CD14-positive monocyte (primary cell): ENCODE data around the gene GPR161. TPM values are rescaled to one million over a fixed set of nuclear protein-coding genes. Genes with fewer than 3 reads are reported as not detected.

Experiments used
- DNase-seq, 3 donors: peaks; one replicate each; pipeline ENCODE4 v3.0.0-alpha.2; 2011 to 2022
- H2AFZ ChIP-seq: 2 replicates; pipeline ENCODE4 v1.6.0; 2012; ENCODE audit warnings: mild to moderate bottlenecking, low read depth, low read length, inconsistent platforms; ENCODE audit not compliant: insufficient read depth, poor library complexity, severe bottlenecking
- H3K27ac ChIP-seq, 2 donors: 1 replicate in 1 of 2; 2 replicates in 1 of 2; pipeline ENCODE4 v1.5.1; 2012 to 2013; ENCODE audit warnings: low read length in 2 of 2, control low read depth in 1 of 2, inconsistent platforms in 1 of 2, low read depth in 1 of 2, mild to moderate bottlenecking in 1 of 2
- H3K27me3 ChIP-seq, 2 donors: one replicate each; pipeline versions ENCODE4 v1.6.0 to v1.6.1; 2011 to 2013; ENCODE audit warnings: low read length in 2 of 2; ENCODE audit not compliant: control insufficient read depth in 2 of 2, insufficient read depth in 2 of 2
- H3K36me3 ChIP-seq, 2 donors: replicated peaks in 1 of 2; 1 replicate in 1 of 2; 2 replicates in 1 of 2; pipeline versions ENCODE4 v1.5.1 to v1.6.1; 2012 to 2013; ENCODE audit warnings: low read length in 2 of 2, control low read depth in 1 of 2, inconsistent platforms in 1 of 2, mild to moderate bottlenecking in 1 of 2; ENCODE audit not compliant: insufficient read depth in 2 of 2, control insufficient read depth in 1 of 2
- H3K4me1 ChIP-seq, 2 donors: 1 replicate in 1 of 2; 2 replicates in 1 of 2; pipeline versions ENCODE4 v1.5.1 to v1.6.1; 2012 to 2013; ENCODE audit warnings: low read length in 2 of 2, control low read depth in 1 of 2, inconsistent platforms in 1 of 2, mild to moderate bottlenecking in 1 of 2, moderate library complexity in 1 of 2; ENCODE audit not compliant: insufficient read depth in 2 of 2, control insufficient read depth in 1 of 2
- H3K4me2 ChIP-seq: replicated peaks from 2 replicates; pipeline ENCODE3; 2012; ENCODE audit warnings: low read length, moderate library complexity, mild to moderate bottlenecking; ENCODE audit not compliant: poor library complexity, severe bottlenecking; ENCODE audit errors: extremely low read depth
- H3K4me3 ChIP-seq, 3 experiments: fragments of 200-600 bp in 1 of 3; sonication (generic) in 1 of 3; replicated peaks in 1 of 3; 1 replicate in 2 of 3; 2 replicates in 1 of 3; pipeline ENCODE4 v1.5.1; 2011 to 2013; ENCODE audit warnings: low read length in 3 of 3, mild to moderate bottlenecking in 3 of 3, control low read depth in 2 of 3, low read depth in 2 of 3, inconsistent platforms in 1 of 3, moderate library complexity in 1 of 3
- H3K79me2 ChIP-seq: 2 replicates; pipeline ENCODE4 v1.6.0; 2012; ENCODE audit warnings: mild to moderate bottlenecking, control low read depth, inconsistent platforms, low read length, moderate library complexity; ENCODE audit not compliant: insufficient read depth
- H3K9ac ChIP-seq: 2 replicates; pipeline ENCODE4 v1.6.0; 2017; ENCODE audit warnings: low read length, mild to moderate bottlenecking; ENCODE audit not compliant: insufficient read depth, poor library complexity, severe bottlenecking
- H3K9me3 ChIP-seq, 2 donors: replicated peaks in 1 of 2; 1 replicate in 1 of 2; 2 replicates in 1 of 2; pipeline versions ENCODE4 v1.5.1 to v1.6.1; 2012 to 2013; ENCODE audit warnings: low read length in 2 of 2, control low read depth in 1 of 2; ENCODE audit not compliant: control insufficient read depth in 1 of 2, insufficient read depth in 1 of 2
- H4K20me1 ChIP-seq: 2 replicates; pipeline ENCODE4 v1.6.0; 2012; ENCODE audit warnings: mild to moderate bottlenecking, low read length, control low read depth, moderate library complexity; ENCODE audit not compliant: insufficient read depth
- H3K27ac Mint-ChIP-seq, 7 donors: one replicate each; pipeline ENCODE4 v1.8.0; 2020; ENCODE audit warnings: mild to moderate bottlenecking in 7 of 7, mixed read lengths in 7 of 7, moderate library complexity in 6 of 7, inconsistent platforms in 2 of 7
- H3K27me3 Mint-ChIP-seq, 3 donors: one replicate each; pipeline ENCODE4 v1.8.0; 2021 to 2022; ENCODE audit warnings: low read depth in 3 of 3, mild to moderate bottlenecking in 3 of 3, mixed read lengths in 3 of 3, moderate library complexity in 3 of 3, inconsistent platforms in 1 of 3
- H3K36me3 Mint-ChIP-seq, 2 donors: one replicate each; pipeline ENCODE4 v1.8.0; 2020; ENCODE audit warnings: mixed read lengths in 2 of 2, inconsistent platforms in 1 of 2, mild to moderate bottlenecking in 1 of 2
- H3K4me1 Mint-ChIP-seq: one replicate; pipeline ENCODE4 v1.8.0; 2020; ENCODE audit warnings: mild to moderate bottlenecking, mixed read lengths
- H3K4me3 Mint-ChIP-seq, 2 donors: one replicate each; pipeline ENCODE4 v1.8.0; 2020; ENCODE audit warnings: mild to moderate bottlenecking in 2 of 2, mixed read lengths in 2 of 2, moderate library complexity in 1 of 2
- H3K9me3 Mint-ChIP-seq, 7 donors: one replicate each; pipeline ENCODE4 v1.8.0; 2020 to 2022; ENCODE audit warnings: mixed read lengths in 7 of 7, mild to moderate bottlenecking in 6 of 7, moderate library complexity in 6 of 7, inconsistent platforms in 2 of 7
- CTCF ChIP-seq: fragments of 200-600 bp; IDR thresholded peaks from one replicate; pipeline ENCODE4 v1.8.0; 2022; ENCODE audit warnings: antibody characterized with exemption, mild to moderate bottlenecking
- WGBS: methylation state at CpG from one replicate; pipeline ENCODE4 v1.1.5; 2013; ENCODE audit warnings: missing lambda C conversion rate; ENCODE audit not compliant: insufficient coverage; 5-methylcytosine and 5-hydroxymethylcytosine counted together
- intact Hi-C, 2 donors: fragments of 100-400 bp; cut with micrococcal nuclease; formaldehyde crosslinking; loops; one replicate each; pipeline versions ENCODE4 v1.15.0 to v1.15.1; 2023
- polyA plus RNA-seq, 3 donors: library from polyadenylated mRNA; depleted of rRNA in 1 of 3; unstranded in 2 of 3; stranded (reverse) in 1 of 3; fragments of 300-500 nt in 2 of 3; fragments of >200 nt in 1 of 3; fragmentation: Illumina TruSeq in 2 of 3; gene quantifications; 1 replicate in 2 of 3; 2 replicates in 1 of 3; pipeline ENCODE4 v1.2.3, GENCODE V29; 2012 to 2021

The GPR161 gene
- polyA plus RNA-seq, 3 donors = 0.65 TPM; not detected in 2

DNA sequence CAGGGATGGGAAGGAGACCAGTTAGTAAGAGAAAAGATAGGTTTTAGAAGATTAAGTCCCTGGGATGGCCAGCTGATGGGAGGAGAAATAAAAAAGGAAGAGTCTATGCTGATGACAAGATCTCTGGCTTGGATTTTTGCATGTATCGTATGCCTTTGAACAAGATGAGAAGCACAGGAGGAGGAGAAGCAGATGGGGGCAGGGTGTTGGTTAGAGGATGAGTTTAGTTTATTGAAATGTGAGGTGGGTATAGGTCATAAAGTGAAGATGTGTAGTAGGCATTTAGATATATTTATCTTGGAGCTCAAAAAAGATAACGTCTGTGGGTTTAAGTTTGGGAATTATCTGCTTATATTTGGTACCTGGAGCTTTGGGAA lies 43.4 kb upstream of the GPR161 start:
- Histone ChIP-seq H3K27ac (peak overlapping the region in 1 of 2 donors; percentile 89), H3K4me2 (peak overlapping the region; percentile 96), H4K20me1 (peaks cover 3% of the 10 kb centered on the region), H3K4me1 (peaks cover 12 to 16% of the 10 kb centered on the region in 2 donors), H2AFZ (peak overlapping the region; percentile 92), H3K9ac (peak overlapping the region; percentile 82), H3K4me3 (peak overlapping the region in 2 of 3 experiments; percentile 60 to 94), H3K79me2 (peaks cover 56% of the 10 kb centered on the region), H3K9me3 (no peaks in the 10 kb centered on the region), H3K36me3 (peaks cover 13 to 15% of the 10 kb centered on the region in 2 donors), H3K27me3 (no peaks in the 10 kb centered on the region)
- Mint-ChIP-seq H3K4me3 (no peak overlapping the region), H3K36me3 (peaks cover 12 to 14% of the 10 kb centered on the region in 2 donors), H3K27me3 (no peaks in the 10 kb centered on the region), H3K4me1 (peaks cover 3% of the 10 kb centered on the region), H3K27ac (no peak overlapping the region), H3K9me3 (peaks cover 0 to 3% (median 0%) of the 10 kb centered on the region in 7 donors)
- 45% methylated on average over 1 of the region's 2 CpGs for WGBS
- intact Hi-C loops = no loop called here
- no peak for DNase-seq
- no peak for TF ChIP-seq CTCF

DNA sequence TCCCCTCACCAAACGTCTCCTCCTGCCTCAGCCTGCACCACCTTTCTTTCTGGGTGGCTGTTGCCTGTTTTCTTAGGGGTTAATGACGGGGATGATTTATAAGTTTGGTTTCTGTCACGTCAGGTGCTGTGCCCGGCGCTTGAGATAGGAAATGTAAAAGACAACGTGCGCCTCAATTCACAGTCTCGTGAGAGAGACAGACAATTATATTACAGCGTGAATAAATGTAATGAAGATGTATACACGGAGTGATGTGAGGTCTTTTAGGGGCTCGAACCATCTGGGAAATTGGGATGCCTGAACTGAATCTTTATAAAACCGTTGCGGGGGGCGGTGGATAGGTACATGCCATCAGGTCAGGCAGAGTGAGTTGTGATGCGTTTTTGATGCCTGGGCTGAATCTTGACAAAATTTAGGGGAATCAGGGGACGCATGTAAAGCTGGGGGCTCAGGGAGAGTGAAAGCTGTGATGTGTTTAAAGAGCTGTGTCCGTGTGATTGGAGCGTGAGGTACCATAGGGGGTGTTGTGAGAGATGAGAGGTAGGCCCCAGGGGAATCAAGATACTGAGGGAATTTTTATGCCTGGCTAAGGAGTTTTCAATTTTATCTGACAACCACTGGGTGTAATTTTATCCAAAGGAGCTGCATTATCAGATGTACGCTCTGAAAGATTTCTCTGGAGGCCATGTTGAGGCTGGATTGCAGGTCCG lies 42.9 kb upstream of the GPR161 start:
- peaks cover 3% of the 10 kb centered on the region for H3K4me1 Mint-ChIP-seq
- H2AFZ ChIP-seq = peak overlapping the region; percentile 92
- DNase-seq = no peak
- no peak for TF ChIP-seq CTCF
- peaks cover 51% of the 10 kb centered on the region for H3K79me2 ChIP-seq
- peaks cover 3% of the 10 kb centered on the region for H4K20me1 ChIP-seq
- peak overlapping the region; percentile 60 to 94 (median 77) for H3K4me3 ChIP-seq
- H3K36me3 ChIP-seq = peaks cover 9 to 10% of the 10 kb centered on the region in 2 donors
- H3K27ac Mint-ChIP-seq = no peak overlapping the region
- peaks cover 7 to 9% of the 10 kb centered on the region in 2 donors for H3K36me3 Mint-ChIP-seq
- peaks cover 12 to 16% of the 10 kb centered on the region in 2 donors for H3K4me1 ChIP-seq
- H3K27me3 Mint-ChIP-seq = peaks cover 0 to 4% (median 4%) of the 10 kb centered on the region in 3 donors
- peak overlapping the region; percentile 82 for H3K9ac ChIP-seq
- H3K27me3 ChIP-seq = no peaks in the 10 kb centered on the region
- no peak overlapping the region for H3K4me3 Mint-ChIP-seq
- H3K9me3 ChIP-seq = no peaks in the 10 kb centered on the region
- H3K27ac ChIP-seq = peak overlapping the region; percentile 79 to 89
- H3K9me3 Mint-ChIP-seq = peaks cover 0 to 3% (median 0%) of the 10 kb centered on the region in 7 donors
- H3K4me2 ChIP-seq = peak overlapping the region; percentile 96
- intact Hi-C loops = no loop called here
- WGBS = 13% methylated on average over 17 of the region's 20 CpGs
